ENCODE data around the gene PEX14.
A peak's percentile ranks its signal among the peaks of the same experiment; 100 is the strongest.

The PEX14 gene

GRCh38 chr1:10598389-10598702, 123.6 kb downstream of the PEX14 start:
- peak; percentile 75 for DNase-seq

- DNase-seq = no peak
Observed at GRCh38 chr1:10599194-10599861, 124.6 kb downstream of the PEX14 start.

- no peak for DNase-seq
Observed at GRCh38 chr1:10601342-10602070, 126.8 kb downstream of the PEX14 start.

GRCh38 chr1:10602936-10603335, 128.2 kb downstream of the PEX14 start:
- DNase-seq = no peak

- no peak for DNase-seq
Observed at GRCh38 chr1:10604966-10605365, 130.2 kb downstream of the PEX14 start.

GRCh38 chr1:10606064-10606463, 131.3 kb downstream of the PEX14 start:
- DNase-seq = no peak

GRCh38 chr1:10607228-10607627, 132.5 kb downstream of the PEX14 start:
- no peak for DNase-seq

GRCh38 chr1:10608690-10609089, 133.9 kb downstream of the PEX14 start:
- no peak for DNase-seq

GRCh38 chr1:10610901-10611600, 136.3 kb downstream of the PEX14 start:
- DNase-seq = no peak

GRCh38 chr1:10612436-10613160, 137.8 kb downstream of the PEX14 start:
- DNase-seq = no peak

- DNase-seq = no peak
Observed at GRCh38 chr1:10613340-10613739, 138.6 kb downstream of the PEX14 start.

GRCh38 chr1:10613861-10614260, 139.1 kb downstream of the PEX14 start:
- no peak for DNase-seq

- DNase-seq = no peak
Observed at GRCh38 chr1:10614377-10615225, 139.9 kb downstream of the PEX14 start.

GRCh38 chr1:10615332-10615731, 140.6 kb downstream of the PEX14 start:
- DNase-seq = no peak

GRCh38 chr1:10615932-10616671, 141.4 kb downstream of the PEX14 start:
- DNase-seq = no peak

- no peak for DNase-seq
Observed at GRCh38 chr1:10616696-10617095, 141.9 kb downstream of the PEX14 start.

- DNase-seq = no peak
Observed at GRCh38 chr1:10617318-10617717, 142.6 kb downstream of the PEX14 start.

- no peak for DNase-seq
Observed at GRCh38 chr1:10617931-10618885, 143.5 kb downstream of the PEX14 start.

- no peak for DNase-seq
Observed at GRCh38 chr1:10620776-10621175, 146.0 kb downstream of the PEX14 start.

GRCh38 chr1:10621906-10622305, 147.2 kb downstream of the PEX14 start:
- DNase-seq = no peak
